Measurements from ENCODE around the gene CNTN1. TPM values are rescaled to one million over a fixed set of nuclear protein-coding genes. Genes with fewer than 3 reads are reported as not detected.

The CNTN1 gene
- total and polyA plus RNA-seq, 12 donors: 0.07 to 0.90 (median 0.21) TPM; not detected in 1

DNA sequence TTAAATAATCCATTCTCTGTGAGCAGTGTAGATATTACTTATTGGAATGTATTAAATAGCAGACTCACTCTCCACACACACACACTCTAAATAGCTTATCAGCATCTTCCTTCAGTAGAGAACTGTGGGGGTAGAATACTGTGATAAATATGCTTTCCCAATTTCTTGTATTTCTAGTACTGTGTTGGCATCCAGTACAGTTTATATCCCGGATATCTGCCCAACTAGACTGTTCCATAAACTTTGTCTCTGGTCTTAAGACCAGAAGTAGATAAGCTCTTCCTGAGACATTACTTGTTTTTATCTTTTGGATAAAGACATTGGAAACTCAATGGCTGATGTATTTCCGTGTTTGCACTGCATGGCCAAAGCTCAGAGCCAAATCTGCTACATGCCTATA, 359.7 kb downstream of the CNTN1 start:
- Histone ChIP-seq H3K27ac (no peak overlapping the region), H3K4me1 (no peaks in the 10 kb centered on the region), H3K36me3 (no peaks in the 10 kb centered on the region), H3K9me3 (peaks cover 0 to 2% (median 0%) of the 10 kb centered on the region in 11 donors), H3K4me3 (no peak overlapping the region), H3K27me3 (no peaks in the 10 kb centered on the region)
- intact Hi-C loops (cut with DNase I): no loop called here
- 35 to 40% methylated on average over 2 of the region's 2 CpGs for WGBS, 2 donors
- DNase-seq (no peak), ATAC-seq (peak in 3 of 8 donors; percentile 30 to 46 (median 39))
- TF ChIP-seq, protein P1, sequence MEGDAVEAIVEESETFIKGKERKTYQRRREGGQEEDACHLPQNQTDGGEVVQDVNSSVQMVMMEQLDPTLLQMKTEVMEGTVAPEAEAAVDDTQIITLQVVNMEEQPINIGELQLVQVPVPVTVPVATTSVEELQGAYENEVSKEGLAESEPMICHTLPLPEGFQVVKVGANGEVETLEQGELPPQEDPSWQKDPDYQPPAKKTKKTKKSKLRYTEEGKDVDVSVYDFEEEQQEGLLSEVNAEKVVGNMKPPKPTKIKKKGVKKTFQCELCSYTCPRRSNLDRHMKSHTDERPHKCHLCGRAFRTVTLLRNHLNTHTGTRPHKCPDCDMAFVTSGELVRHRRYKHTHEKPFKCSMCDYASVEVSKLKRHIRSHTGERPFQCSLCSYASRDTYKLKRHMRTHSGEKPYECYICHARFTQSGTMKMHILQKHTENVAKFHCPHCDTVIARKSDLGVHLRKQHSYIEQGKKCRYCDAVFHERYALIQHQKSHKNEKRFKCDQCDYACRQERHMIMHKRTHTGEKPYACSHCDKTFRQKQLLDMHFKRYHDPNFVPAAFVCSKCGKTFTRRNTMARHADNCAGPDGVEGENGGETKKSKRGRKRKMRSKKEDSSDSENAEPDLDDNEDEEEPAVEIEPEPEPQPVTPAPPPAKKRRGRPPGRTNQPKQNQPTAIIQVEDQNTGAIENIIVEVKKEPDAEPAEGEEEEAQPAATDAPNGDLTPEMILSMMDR (IDR thresholded peaks at IDR 0.05): no peak

- intact Hi-C loops (cut with DNase I): no loop called here
- ATAC-seq (no peak), DNase-seq (no peak)
- H3K27me3 ChIP-seq: no peaks in the 10 kb centered on the region
- 57 to 66% methylated on average over 1 of the region's 1 CpG for WGBS, 2 donors
- H3K27ac ChIP-seq: no peak overlapping the region
- peaks cover 0 to 2% (median 0%) of the 10 kb centered on the region in 11 donors for H3K9me3 ChIP-seq
- no peak overlapping the region for H3K4me3 ChIP-seq
- TF ChIP-seq, protein P1 (IDR thresholded peaks at IDR 0.05): no peak
- H3K4me1 ChIP-seq: no peaks in the 10 kb centered on the region
- H3K36me3 ChIP-seq: no peaks in the 10 kb centered on the region
Observed at GRCh38 chr12:41052441-41052840, 360.2 kb downstream of the CNTN1 start.

DNA sequence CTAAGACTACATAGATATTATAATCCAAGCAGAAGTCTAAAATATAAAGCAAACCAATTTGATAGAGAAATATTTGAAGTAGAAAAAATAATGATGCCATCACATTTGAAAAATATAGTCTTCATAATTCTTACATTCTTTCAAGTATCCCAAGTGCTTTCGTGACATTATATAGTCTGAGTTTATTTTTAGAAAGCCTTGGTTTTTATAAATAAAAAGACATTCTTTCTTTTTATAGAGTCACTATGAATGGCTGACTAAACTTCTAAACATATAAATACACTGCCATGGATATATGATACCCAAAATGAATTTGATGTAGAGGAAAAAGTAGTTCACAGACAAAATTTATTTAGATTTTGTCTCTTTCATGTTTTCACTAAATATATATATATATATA, 360.8 kb downstream of the CNTN1 start:
- Histone ChIP-seq H3K36me3 (no peaks in the 10 kb centered on the region), H3K27me3 (no peaks in the 10 kb centered on the region), H3K27ac (no peak overlapping the region), H3K4me1 (no peaks in the 10 kb centered on the region), H3K4me3 (no peak overlapping the region), H3K9me3 (peaks cover 0 to 2% (median 0%) of the 10 kb centered on the region in 11 donors)
- no peak for DNase-seq
- TF ChIP-seq, protein P1 (IDR thresholded peaks at IDR 0.05): no peak
- ATAC-seq: no peak
- intact Hi-C loops (cut with DNase I): no loop called here
- WGBS, 2 donors: 41 to 42% methylated on average over 1 of the region's 1 CpG

- no peaks in the 10 kb centered on the region for H3K9me3 ChIP-seq
Observed at GRCh38 chr12:41055875-41056577, 363.8 kb downstream of the CNTN1 start.

More at GRCh38 chr12:41055875-41056577, 363.8 kb downstream of the CNTN1 start:
- ATAC-seq (no peak), DNase-seq (no peak)
- no peaks in the 10 kb centered on the region for H3K27me3 ChIP-seq
- no peak overlapping the region for H3K4me3 ChIP-seq
- H3K36me3 ChIP-seq: no peaks in the 10 kb centered on the region
- intact Hi-C loops (cut with DNase I): no loop called here
- H3K4me1 ChIP-seq: no peaks in the 10 kb centered on the region
- TF ChIP-seq, protein P1 (IDR thresholded peaks at IDR 0.05): no peak
- WGBS, 2 donors: 65% methylated on average over 3 of the region's 3 CpGs
- H3K27ac ChIP-seq: no peak overlapping the region

Data from heart right ventricle (tissue), 16 donors.